ENCODE data around the gene ARMC6. TPM values are rescaled to one million over a fixed set of nuclear protein-coding genes. Genes with fewer than 3 reads are reported as not detected.

The ARMC6 gene
- total RNA-seq, 1 experiment from 2014 or later, result 102 TPM

DNA sequence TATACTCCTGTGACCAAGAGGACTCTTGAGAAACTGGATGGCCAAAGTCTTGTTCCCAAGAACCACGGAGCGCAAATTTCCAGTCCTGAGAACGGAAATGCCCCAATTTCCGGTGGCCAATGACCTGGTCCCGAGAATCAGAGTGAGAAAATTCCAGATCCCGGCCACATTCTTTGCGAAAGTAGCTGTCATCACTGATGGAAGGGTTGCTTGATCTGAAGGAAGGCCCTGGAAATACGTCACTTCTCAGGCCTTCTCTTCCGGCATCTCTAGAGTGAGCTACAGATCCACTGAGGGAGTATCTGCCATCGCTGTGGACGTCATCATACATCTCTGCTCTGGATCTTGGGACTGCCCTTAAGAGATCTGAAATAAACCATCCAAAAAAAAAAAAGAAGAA lies 7.5 kb upstream of the ARMC6 start:
- CTCF ChIA-PET, result no interaction called here

DNA sequence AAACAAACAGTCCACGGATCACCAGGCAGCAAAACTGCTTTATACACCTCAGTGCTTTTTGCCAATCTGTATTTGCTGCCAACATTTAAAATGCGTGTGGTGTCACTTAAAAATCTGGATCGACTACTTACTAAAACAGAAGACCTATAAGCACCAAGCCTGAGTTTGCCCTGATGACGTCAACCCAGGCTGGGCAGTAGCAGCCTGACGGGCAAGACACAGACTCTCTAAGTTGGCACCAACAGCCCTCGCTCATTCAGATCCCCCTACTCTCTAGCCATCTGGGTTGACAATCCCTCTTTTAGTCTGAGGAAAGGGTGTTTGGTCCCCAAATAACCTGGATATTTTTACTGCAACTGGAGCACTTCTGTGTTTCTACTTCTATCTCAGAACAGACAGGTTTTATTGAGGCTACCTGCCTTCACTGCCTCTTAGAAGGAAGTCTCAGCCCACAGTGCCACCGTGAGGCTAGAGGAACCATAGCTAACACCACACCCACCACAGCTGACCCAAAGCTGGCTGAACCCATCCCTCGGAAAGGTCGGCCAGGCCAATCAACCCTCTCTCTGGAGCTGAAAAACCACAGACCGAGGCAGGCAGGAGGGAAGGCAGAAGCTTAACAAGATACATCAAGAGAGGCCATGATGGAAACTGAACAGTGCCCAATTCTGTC lies 7.0 kb upstream of the ARMC6 start:
- peaks cover 80% of the 10 kb centered on the region for H3K79me2 ChIP-seq (ENCODE audit: low read length)
- no peaks in the 10 kb centered on the region for H3K9me3 ChIP-seq (ENCODE audit: low read length)
- no peak for DNase-seq
- H3K36me3 ChIP-seq (ENCODE audit: low read depth, low read length), result peaks cover 63% of the 10 kb centered on the region
- no peaks in the 10 kb centered on the region for H3F3A ChIP-seq (ENCODE audit: low read length, unreplicated experiment)
- no peaks in the 10 kb centered on the region for H3K4me1 ChIP-seq (ENCODE audit: insufficient read depth, low read length)
- intact Hi-C loops (cut with micrococcal nuclease), result no loop called here
- POLR2A ChIA-PET (ENCODE audit: unreplicated experiment), result no interaction called here
- no peaks in the 10 kb centered on the region for H3K27me3 ChIP-seq (ENCODE audit: low read length)
- TF ChIP-seq, protein P1, sequence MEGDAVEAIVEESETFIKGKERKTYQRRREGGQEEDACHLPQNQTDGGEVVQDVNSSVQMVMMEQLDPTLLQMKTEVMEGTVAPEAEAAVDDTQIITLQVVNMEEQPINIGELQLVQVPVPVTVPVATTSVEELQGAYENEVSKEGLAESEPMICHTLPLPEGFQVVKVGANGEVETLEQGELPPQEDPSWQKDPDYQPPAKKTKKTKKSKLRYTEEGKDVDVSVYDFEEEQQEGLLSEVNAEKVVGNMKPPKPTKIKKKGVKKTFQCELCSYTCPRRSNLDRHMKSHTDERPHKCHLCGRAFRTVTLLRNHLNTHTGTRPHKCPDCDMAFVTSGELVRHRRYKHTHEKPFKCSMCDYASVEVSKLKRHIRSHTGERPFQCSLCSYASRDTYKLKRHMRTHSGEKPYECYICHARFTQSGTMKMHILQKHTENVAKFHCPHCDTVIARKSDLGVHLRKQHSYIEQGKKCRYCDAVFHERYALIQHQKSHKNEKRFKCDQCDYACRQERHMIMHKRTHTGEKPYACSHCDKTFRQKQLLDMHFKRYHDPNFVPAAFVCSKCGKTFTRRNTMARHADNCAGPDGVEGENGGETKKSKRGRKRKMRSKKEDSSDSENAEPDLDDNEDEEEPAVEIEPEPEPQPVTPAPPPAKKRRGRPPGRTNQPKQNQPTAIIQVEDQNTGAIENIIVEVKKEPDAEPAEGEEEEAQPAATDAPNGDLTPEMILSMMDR (conservative IDR thresholded peaks at IDR 0.05; ENCODE audit: low read depth, low read length), result peak; percentile 50
- TF ChIP-seq EZH2 (IDR thresholded peaks at IDR 0.05; ENCODE audit: low read length, unreplicated experiment) (no peak), EZH2phosphoT487 (IDR thresholded peaks at IDR 0.05; ENCODE audit: borderline replicate concordance, low read length) (no peak)
- H3K4me3 ChIP-seq (ENCODE audit: low read length), result no peak overlapping the region
- no peak overlapping the region for H3K4me2 ChIP-seq (ENCODE audit: low read length)
- no peak overlapping the region for H2AFZ ChIP-seq (ENCODE audit: low read length)
- BruUV-seq (replicated peaks), result no TSS peak
- H3K9ac ChIP-seq (ENCODE audit: low read length), result no peak overlapping the region
- no peak overlapping the region for H3K27ac ChIP-seq (ENCODE audit: low read length)
- H4K20me1 ChIP-seq (ENCODE audit: low read length), result peaks cover 10% of the 10 kb centered on the region; the same call in 1 of the 2 replicates
- peak; percentile 80 for ATAC-seq
- CTCF ChIA-PET, result interaction anchor here (0.6 kb wide), 2 partner anchors 31 to 230 kb away, joined by 3 to 8 read pairs; no protein-coding TSS in a partner anchor
- no peaks in the 10 kb centered on the region for H3K9me2 ChIP-seq (replicated peaks; ENCODE audit: low read length)

More for the DNA sequence above, 7.5 kb upstream of the ARMC6 start:
- BruUV-seq (replicated peaks), result no TSS peak
- H2AFZ ChIP-seq (ENCODE audit: low read length), result no peak overlapping the region
- POLR2A ChIA-PET (ENCODE audit: unreplicated experiment), result no interaction called here
- peaks cover 61% of the 10 kb centered on the region for H3K36me3 ChIP-seq (ENCODE audit: low read depth, low read length)
- H3K4me3 ChIP-seq (ENCODE audit: low read length), result no peak overlapping the region
- no peak overlapping the region for H3K27ac ChIP-seq (ENCODE audit: low read length)
- H3K9me2 ChIP-seq (replicated peaks; ENCODE audit: low read length), result no peaks in the 10 kb centered on the region
- H3K79me2 ChIP-seq (ENCODE audit: low read length), result peaks cover 80% of the 10 kb centered on the region
- no peak for TF ChIP-seq EZH2 (IDR thresholded peaks at IDR 0.05; ENCODE audit: low read length, unreplicated experiment)
- TF ChIP-seq, protein P1 (conservative IDR thresholded peaks at IDR 0.05; ENCODE audit: low read depth, low read length), result no peak
- no peak for TF ChIP-seq EZH2phosphoT487 (IDR thresholded peaks at IDR 0.05; ENCODE audit: borderline replicate concordance, low read length)
- intact Hi-C loops (cut with micrococcal nuclease), result no loop called here
- DNase-seq (no peak), ATAC-seq (no peak)
- no peak overlapping the region for H3K4me2 ChIP-seq (ENCODE audit: low read length)
- no peaks in the 10 kb centered on the region for H3K4me1 ChIP-seq (ENCODE audit: insufficient read depth, low read length)
- no peaks in the 10 kb centered on the region for H3K9me3 ChIP-seq (ENCODE audit: low read length)
- no peaks in the 10 kb centered on the region for H3F3A ChIP-seq (ENCODE audit: low read length, unreplicated experiment)
- no peak overlapping the region for H3K9ac ChIP-seq (ENCODE audit: low read length)
- no peaks in the 10 kb centered on the region for H3K27me3 ChIP-seq (ENCODE audit: low read length)
- peaks cover 10% of the 10 kb centered on the region; the same call in 1 of the 2 replicates for H4K20me1 ChIP-seq (ENCODE audit: low read length)

DNA sequence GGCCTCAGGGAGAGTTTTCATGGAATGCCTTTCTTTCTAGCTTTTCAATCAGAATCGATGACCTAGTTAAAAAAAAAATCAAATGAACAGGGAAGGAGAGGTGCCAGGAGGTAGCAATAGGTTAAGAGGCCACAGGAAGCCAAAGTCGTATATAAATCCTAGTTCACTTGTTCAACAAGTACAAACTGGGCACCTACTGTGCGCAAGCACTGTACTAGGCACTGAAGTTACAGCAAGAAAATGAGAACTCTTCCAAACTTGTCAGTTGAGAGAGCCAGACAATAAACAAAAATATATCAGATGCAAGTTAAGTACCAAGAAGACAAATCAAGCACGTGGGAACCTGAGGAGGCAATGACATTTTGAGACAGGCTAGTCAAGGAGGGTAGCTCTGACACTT lies 6.2 kb upstream of the ARMC6 start:
- peaks cover 10% of the 10 kb centered on the region; the same call in 1 of the 2 replicates for H4K20me1 ChIP-seq (ENCODE audit: low read length)
- TF ChIP-seq, protein P1 (conservative IDR thresholded peaks at IDR 0.05; ENCODE audit: low read depth, low read length), result no peak
- TF ChIP-seq EZH2 (IDR thresholded peaks at IDR 0.05; ENCODE audit: low read length, unreplicated experiment), result no peak
- no peak for TF ChIP-seq EZH2phosphoT487 (IDR thresholded peaks at IDR 0.05; ENCODE audit: borderline replicate concordance, low read length)
- CTCF ChIA-PET, result interaction anchor here (0.6 kb wide), 2 partner anchors 32 to 231 kb away, joined by 3 to 8 read pairs; no protein-coding TSS in a partner anchor
- H3K27ac ChIP-seq (ENCODE audit: low read length), result no peak overlapping the region
- intact Hi-C loops (cut with micrococcal nuclease), result no loop called here
- no peaks in the 10 kb centered on the region for H3K27me3 ChIP-seq (ENCODE audit: low read length)
- peaks cover 82% of the 10 kb centered on the region for H3K79me2 ChIP-seq (ENCODE audit: low read length)
- H3K4me2 ChIP-seq (ENCODE audit: low read length), result no peak overlapping the region
- BruUV-seq (replicated peaks), result no TSS peak
- H2AFZ ChIP-seq (ENCODE audit: low read length), result no peak overlapping the region
- DNase-seq (no peak), ATAC-seq (no peak)
- POLR2A ChIA-PET (ENCODE audit: unreplicated experiment), result no interaction called here
- H3K9me3 ChIP-seq (ENCODE audit: low read length), result no peaks in the 10 kb centered on the region
- no peak overlapping the region for H3K9ac ChIP-seq (ENCODE audit: low read length)
- H3K9me2 ChIP-seq (replicated peaks; ENCODE audit: low read length), result no peaks in the 10 kb centered on the region
- peaks cover 5% of the 10 kb centered on the region; the same call in 1 of the 2 replicates for H3K4me1 ChIP-seq (ENCODE audit: insufficient read depth, low read length)
- H3K4me3 ChIP-seq (ENCODE audit: low read length), result no peak overlapping the region
- H3K36me3 ChIP-seq (ENCODE audit: low read depth, low read length), result peaks cover 63% of the 10 kb centered on the region
- no peaks in the 10 kb centered on the region for H3F3A ChIP-seq (ENCODE audit: low read length, unreplicated experiment)

All from PC-3 (cell line).